Bronchial epithelial cell (primary cell): ENCODE data around the gene OXT. TPM values are rescaled to one million over a fixed set of nuclear protein-coding genes. Genes with fewer than 3 reads are reported as not detected.
A peak's percentile ranks its signal among the peaks of the same experiment; 100 is the strongest.
"Not testable (repeated sequence)": the region's sequence is repeated elsewhere in the genome, so short reads cannot be mapped to it uniquely, and the experiment has no call there.

ENCODE experiments used
- DNase-seq: peaks from one replicate; pipeline ENCODE4 v3.0.0-alpha.2; 2010; ENCODE audit warnings: low read depth
- FAIRE-seq: peaks from 2 replicates; lab custom pipeline; 2011; peaks lifted over from hg19 to GRCh38; lab: Jason Lieb, UNC
- H3K27me3 ChIP-seq: 2 replicates; pipeline ENCODE4 v1.5.1; 2011; ENCODE audit warnings: low read length; ENCODE audit not compliant: control insufficient read depth, insufficient read depth
- H3K36me3 ChIP-seq: 2 replicates; pipeline ENCODE4 v1.5.1; 2011; ENCODE audit warnings: low read length; ENCODE audit not compliant: control insufficient read depth, insufficient read depth
- H3K4me3 ChIP-seq: 2 replicates; pipeline ENCODE4 v1.5.1; 2011; ENCODE audit warnings: mild to moderate bottlenecking, low read depth, low read length, control low read depth
- CTCF ChIP-seq: IDR thresholded peaks from 2 replicates; pipeline ENCODE4 v1.5.1; 2011; ENCODE audit warnings: mild to moderate bottlenecking, moderate library complexity, low read length, control low read depth, inconsistent platforms; ENCODE audit not compliant: insufficient read depth, severe bottlenecking
- total RNA-seq: library from RNA; depleted of rRNA; stranded (reverse); fragments of >200 nt; gene quantifications from 2 replicates; pipeline ENCODE4 v1.2.1, GENCODE V29; 2014

The OXT gene
- total RNA-seq, 1 donor from 2014 or later: not detected

GRCh38 chr20:3046677-3047462, 24.6 kb upstream of the OXT start:
- TF ChIP-seq CTCF: no peak
- H3K27me3 ChIP-seq: no peaks in the 10 kb centered on the region
- peaks cover 12% of the 10 kb centered on the region for H3K36me3 ChIP-seq
- DNase-seq (peak; percentile 68), FAIRE-seq (peak; percentile 70)
- peak overlapping the region; percentile 75 for H3K4me3 ChIP-seq

- no peak overlapping the region for H3K4me3 ChIP-seq
- TF ChIP-seq CTCF: no peak
- FAIRE-seq (no peak), DNase-seq (no peak)
- H3K36me3 ChIP-seq: peaks cover 12% of the 10 kb centered on the region
- H3K27me3 ChIP-seq: no peaks in the 10 kb centered on the region
Observed at GRCh38 chr20:3047486-3048419, 23.7 kb upstream of the OXT start.

- FAIRE-seq: no peak
- Histone ChIP-seq H3K36me3 (peaks cover 12% of the 10 kb centered on the region), H3K27me3 (no peaks in the 10 kb centered on the region), H3K4me3 (no peak overlapping the region)
- no peak for DNase-seq
- TF ChIP-seq CTCF: no peak
Observed at GRCh38 chr20:3051385-3052019, 19.9 kb upstream of the OXT start.

- TF ChIP-seq CTCF: no peak
- FAIRE-seq (no peak), DNase-seq (no peak)
- no peaks in the 10 kb centered on the region for H3K36me3 ChIP-seq
- H3K27me3 ChIP-seq: no peaks in the 10 kb centered on the region
- no peak overlapping the region for H3K4me3 ChIP-seq
Observed at GRCh38 chr20:3059489-3059888, 11.9 kb upstream of the OXT start.

- H3K36me3 ChIP-seq, H3K4me3 ChIP-seq, H3K27me3 ChIP-seq, DNase-seq, FAIRE-seq: not testable (repeated sequence)
Observed at GRCh38 chr20:3064119-3064518, 7.3 kb upstream of the OXT start.
